Breast epithelium (tissue), 4 donors: ENCODE data around the gene MT1F. TPM values are rescaled to one million over a fixed set of nuclear protein-coding genes. Genes with fewer than 3 reads are reported as not detected.

Experiments used
- DNase-seq, 2 donors: peaks; one replicate each; pipeline ENCODE4 v3.0.0-alpha.2; 2019; ENCODE audit warnings: low spot score in 2 of 2
- H3K27ac ChIP-seq, 2 donors: fragments of 200-600 bp; sonication (generic) in 1 of 2; one replicate each; pipeline ENCODE4 v1.5.1; 2016 to 2019; ENCODE audit warnings: mild to moderate bottlenecking in 1 of 2
- H3K27me3 ChIP-seq, 2 donors: fragments of 200-600 bp; sonication (generic) in 1 of 2; one replicate each; pipeline versions ENCODE4 v1.5.1 to v1.6.0; 2017 to 2019; ENCODE audit warnings: control low read depth in 1 of 2, mild to moderate bottlenecking in 1 of 2
- H3K36me3 ChIP-seq: fragments of 200-600 bp; one replicate; pipeline ENCODE4 v1.5.1; 2019
- H3K4me1 ChIP-seq, 2 donors: fragments of 200-600 bp; sonication (generic); one replicate each; pipeline ENCODE4 v1.5.1; 2016 to 2019; ENCODE audit warnings: control low read depth in 1 of 2
- H3K4me3 ChIP-seq, 3 donors: fragments of 200-600 bp; sonication (generic); 1 replicate in 2 of 3; 2 replicates in 1 of 3; pipeline ENCODE4 v1.5.1; 2016 to 2019; ENCODE audit warnings: mild to moderate bottlenecking in 3 of 3, moderate library complexity in 2 of 3
- H3K9me3 ChIP-seq, 2 donors: fragments of 200-600 bp; sonication (generic) in 1 of 2; one replicate each; pipeline ENCODE4 v1.5.1; 2016 to 2019; ENCODE audit warnings: control low read depth in 1 of 2
- POLR2A ChIP-seq: fragments of 450-650 bp; IDR thresholded peaks from one replicate; pipeline ENCODE4 v1.6.1; 2016; ENCODE audit warnings: antibody characterized with exemption, mild to moderate bottlenecking, moderate library complexity
- POLR2AphosphoS5 ChIP-seq, 3 donors: sonication (generic); formaldehyde crosslinking; IDR thresholded peaks; one replicate each; pipeline ENCODE4 v1.6.1; 2017; ENCODE audit warnings: antibody characterized with exemption in 3 of 3
- intact Hi-C: fragments of 100-400 bp; cut with DNase I; formaldehyde crosslinking; loops from one replicate; pipeline ENCODE4 v1.15.1; 2023; ENCODE audit warnings: low total_unique reads
- total RNA-seq, 3 donors: library from RNA; depleted of rRNA; stranded (reverse); fragments of >200 nt; gene quantifications; one replicate each; pipeline ENCODE4 v1.1.0, GENCODE V29; 2016
- TF ChIP-seq, protein P1 (sequence below), 3 donors: fragments of 450-650 bp; IDR thresholded peaks; one replicate each; pipeline ENCODE4 v1.5.1; 2016 to 2017; ENCODE audit warnings: antibody characterized with exemption in 3 of 3, mild to moderate bottlenecking in 3 of 3, moderate library complexity in 3 of 3

MT1F gene
- total RNA-seq, 3 donors from 2014 or later, result 9.1 to 34.0 (median 12.1) TPM

DNA sequence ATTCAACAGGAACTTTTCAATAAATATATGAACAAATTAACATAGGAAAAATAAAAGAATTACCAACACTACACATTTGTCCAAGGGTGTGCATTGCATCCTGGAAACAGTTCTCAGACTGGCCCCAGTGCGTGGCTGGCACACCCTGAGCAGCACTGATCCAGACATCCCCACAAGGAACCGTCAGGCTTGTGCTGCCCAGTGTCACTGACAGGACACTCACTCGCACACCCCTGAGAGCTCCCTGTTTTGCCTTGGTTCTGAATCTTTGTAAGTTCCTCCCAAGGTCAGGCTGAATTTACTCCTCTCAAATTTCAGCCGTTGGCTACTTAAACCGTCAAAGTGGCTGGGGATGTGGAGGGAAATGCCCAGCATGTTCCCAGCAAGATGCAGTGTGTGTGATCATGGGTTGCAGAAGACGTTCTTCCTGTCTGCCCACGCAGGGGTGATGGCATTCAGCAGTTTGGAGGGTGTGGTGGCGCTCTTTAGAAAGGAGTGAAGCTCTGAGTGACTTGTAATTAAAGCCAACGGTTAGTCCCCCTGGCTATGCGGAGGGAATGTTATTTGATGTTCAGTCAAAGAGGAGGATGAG is 47.6 kb upstream of the MT1F start:
- TF ChIP-seq POLR2A (no peak), POLR2AphosphoS5 (IDR thresholded peaks at IDR 0.05) (peak in 2 of 3 donors; percentile 77 to 91)
- Histone ChIP-seq H3K27ac (peak overlapping the region; percentile 96 to 99), H3K4me3 (peak overlapping the region; percentile 78 to 86 (median 83)), H3K9me3 (no peaks in the 10 kb centered on the region), H3K27me3 (no peaks in the 10 kb centered on the region), H3K36me3 (no peaks in the 10 kb centered on the region), H3K4me1 (peaks cover 18 to 19% of the 10 kb centered on the region in 2 donors)
- peak in 1 of 2 donors; percentile 91 for DNase-seq
- intact Hi-C loops, result no loop called here

DNA sequence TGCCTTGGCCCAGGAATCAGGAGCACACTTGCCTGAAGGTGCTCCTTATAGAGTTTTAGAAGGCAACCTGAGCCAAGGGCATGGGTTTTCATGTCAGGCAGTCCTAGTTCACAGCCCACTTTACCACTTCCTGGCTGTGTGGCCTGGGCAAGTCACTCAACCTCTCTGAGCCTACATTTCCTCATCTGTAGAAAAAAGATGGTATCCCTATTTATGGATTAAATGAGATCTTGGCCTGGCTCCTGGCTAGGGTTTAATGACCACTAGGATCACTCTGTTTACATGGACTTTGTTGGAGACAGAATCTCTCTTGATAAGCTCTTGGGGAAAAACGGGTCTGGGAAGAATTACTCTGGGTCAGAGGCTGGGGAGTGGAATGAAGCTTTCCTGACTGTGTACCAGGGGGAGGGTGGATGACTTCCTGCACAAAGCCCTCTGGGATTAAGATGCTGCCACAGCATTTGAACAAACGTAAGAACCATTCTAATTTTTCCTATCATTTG is 47.1 kb upstream of the MT1F start:
- Histone ChIP-seq H3K9me3 (no peaks in the 10 kb centered on the region), H3K36me3 (no peaks in the 10 kb centered on the region), H3K4me3 (peak overlapping the region; percentile 78 to 86 (median 83)), H3K27ac (peak overlapping the region; percentile 96 to 99), H3K4me1 (peaks cover 15 to 17% of the 10 kb centered on the region in 2 donors), H3K27me3 (no peaks in the 10 kb centered on the region)
- intact Hi-C loops, result no loop called here
- no peak for DNase-seq
- TF ChIP-seq POLR2A, result no peak
- TF ChIP-seq POLR2AphosphoS5 (IDR thresholded peaks at IDR 0.05), result no peak
- TF ChIP-seq, protein P1, sequence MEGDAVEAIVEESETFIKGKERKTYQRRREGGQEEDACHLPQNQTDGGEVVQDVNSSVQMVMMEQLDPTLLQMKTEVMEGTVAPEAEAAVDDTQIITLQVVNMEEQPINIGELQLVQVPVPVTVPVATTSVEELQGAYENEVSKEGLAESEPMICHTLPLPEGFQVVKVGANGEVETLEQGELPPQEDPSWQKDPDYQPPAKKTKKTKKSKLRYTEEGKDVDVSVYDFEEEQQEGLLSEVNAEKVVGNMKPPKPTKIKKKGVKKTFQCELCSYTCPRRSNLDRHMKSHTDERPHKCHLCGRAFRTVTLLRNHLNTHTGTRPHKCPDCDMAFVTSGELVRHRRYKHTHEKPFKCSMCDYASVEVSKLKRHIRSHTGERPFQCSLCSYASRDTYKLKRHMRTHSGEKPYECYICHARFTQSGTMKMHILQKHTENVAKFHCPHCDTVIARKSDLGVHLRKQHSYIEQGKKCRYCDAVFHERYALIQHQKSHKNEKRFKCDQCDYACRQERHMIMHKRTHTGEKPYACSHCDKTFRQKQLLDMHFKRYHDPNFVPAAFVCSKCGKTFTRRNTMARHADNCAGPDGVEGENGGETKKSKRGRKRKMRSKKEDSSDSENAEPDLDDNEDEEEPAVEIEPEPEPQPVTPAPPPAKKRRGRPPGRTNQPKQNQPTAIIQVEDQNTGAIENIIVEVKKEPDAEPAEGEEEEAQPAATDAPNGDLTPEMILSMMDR (IDR thresholded peaks at IDR 0.05), result no peak

DNA sequence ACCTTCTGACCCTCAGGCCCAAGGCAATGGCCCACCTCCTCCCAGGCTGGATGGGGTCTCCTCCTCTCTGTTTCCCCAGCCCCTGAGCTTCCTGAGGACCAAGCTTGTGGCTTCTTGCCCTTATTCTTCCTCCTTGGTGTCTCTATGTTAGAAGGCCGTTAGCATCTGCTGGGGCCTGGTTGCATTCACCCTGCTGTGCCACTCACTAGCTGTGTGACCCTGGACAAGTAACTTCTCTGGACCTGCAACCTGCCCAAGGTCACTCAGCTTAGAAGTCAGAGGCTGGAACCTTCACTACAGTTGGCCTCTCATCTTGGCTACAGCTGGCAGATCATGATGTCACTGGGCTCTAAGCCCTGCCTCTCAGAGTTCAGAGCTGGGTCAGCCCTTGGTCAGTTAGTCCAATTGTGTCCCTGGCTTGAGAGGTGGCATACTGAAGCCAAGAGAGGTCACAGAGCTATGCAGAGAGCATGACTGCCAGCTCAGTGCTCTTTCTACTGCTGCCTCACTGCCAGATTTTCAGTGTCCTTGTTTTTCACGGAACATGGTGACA is 46.4 kb upstream of the MT1F start:
- H3K36me3 ChIP-seq, result no peaks in the 10 kb centered on the region
- TF ChIP-seq, protein P1 (IDR thresholded peaks at IDR 0.05), result no peak
- TF ChIP-seq POLR2AphosphoS5 (IDR thresholded peaks at IDR 0.05) (peak in 2 of 3 donors; percentile 33 to 53), POLR2A (no peak)
- H3K27me3 ChIP-seq, result no peaks in the 10 kb centered on the region
- intact Hi-C loops, result no loop called here
- H3K9me3 ChIP-seq, result no peaks in the 10 kb centered on the region
- H3K27ac ChIP-seq, result peak overlapping the region; percentile 96 to 99
- peaks cover 10 to 12% of the 10 kb centered on the region in 2 donors for H3K4me1 ChIP-seq
- DNase-seq, result no peak
- H3K4me3 ChIP-seq, result peak overlapping the region in 2 of 3 donors; percentile 83 to 86

DNA sequence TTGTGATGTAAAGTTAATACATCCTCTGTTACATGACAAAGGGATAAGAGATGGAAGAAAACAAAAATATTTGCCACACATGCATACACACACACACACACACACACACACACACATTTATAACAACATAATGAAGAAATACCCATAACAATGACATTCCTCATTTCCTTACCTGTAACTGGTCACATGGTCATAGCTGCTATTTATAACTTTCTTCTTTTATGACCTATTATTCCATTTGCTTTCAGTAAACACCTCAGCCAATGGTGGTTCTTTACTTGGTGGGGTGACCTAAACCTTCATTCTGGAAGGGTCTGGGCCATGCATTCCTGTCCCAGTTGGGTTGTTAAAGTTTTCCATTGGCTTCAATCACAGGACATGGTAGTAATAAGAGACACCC is 44.1 kb upstream of the MT1F start:
- H3K9me3 ChIP-seq, result no peaks in the 10 kb centered on the region
- H3K4me1 ChIP-seq, result peaks cover 6 to 12% of the 10 kb centered on the region in 2 donors
- no peaks in the 10 kb centered on the region for H3K27me3 ChIP-seq
- H3K36me3 ChIP-seq, result no peaks in the 10 kb centered on the region
- no peak overlapping the region for H3K27ac ChIP-seq
- H3K4me3 ChIP-seq, result no peak overlapping the region
- intact Hi-C loops, result no loop called here
- TF ChIP-seq, protein P1 (IDR thresholded peaks at IDR 0.05), result no peak
- TF ChIP-seq POLR2A (no peak), POLR2AphosphoS5 (IDR thresholded peaks at IDR 0.05) (no peak)
- no peak for DNase-seq

DNA sequence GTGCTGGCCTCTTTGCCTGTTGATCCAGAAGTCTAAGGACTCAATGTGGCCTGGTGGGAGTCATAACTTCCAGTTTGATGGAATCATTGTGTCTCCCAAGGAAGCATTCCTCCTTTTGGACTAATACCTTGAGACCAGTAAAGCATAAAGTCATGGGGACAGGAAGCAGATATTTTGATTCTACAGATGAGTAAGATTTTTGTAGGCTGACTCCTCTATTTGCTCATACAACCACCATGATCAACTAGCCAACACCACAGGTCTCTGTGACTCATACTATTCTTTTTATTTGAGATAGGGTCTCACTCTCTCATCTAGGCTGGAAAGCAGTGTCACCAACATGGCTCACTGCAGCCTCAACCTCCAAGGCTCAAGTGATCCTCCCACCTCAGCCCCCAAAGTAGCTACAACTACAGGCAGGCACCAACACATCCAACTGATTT is 43.2 kb upstream of the MT1F start:
- H3K4me3 ChIP-seq, result no peak overlapping the region
- H3K27me3 ChIP-seq, result no peaks in the 10 kb centered on the region
- DNase-seq, result no peak
- no peaks in the 10 kb centered on the region for H3K36me3 ChIP-seq
- H3K27ac ChIP-seq, result no peak overlapping the region
- H3K4me1 ChIP-seq, result peaks cover 6 to 12% of the 10 kb centered on the region in 2 donors
- intact Hi-C loops, result no loop called here
- no peaks in the 10 kb centered on the region for H3K9me3 ChIP-seq
- no peak for TF ChIP-seq POLR2AphosphoS5 (IDR thresholded peaks at IDR 0.05)
- TF ChIP-seq POLR2A, result no peak
- TF ChIP-seq, protein P1 (IDR thresholded peaks at IDR 0.05), result no peak
